Left ventricle myocardium inferior (tissue), 1 donor: Measurements from ENCODE around the gene CDK4. TPM values are rescaled to one million over a fixed set of nuclear protein-coding genes. Genes with fewer than 3 reads are reported as not detected.

Experiments
- DNase-seq: peaks from one replicate; pipeline ENCODE4 v3.0.0-alpha.2; 2020
- H3K27ac ChIP-seq: fragments of 200-600 bp; replicated peaks from 2 replicates; pipeline ENCODE4 v1.8.0; 2021
- H3K27me3 ChIP-seq: fragments of 200-600 bp; 2 replicates; pipeline ENCODE4 v1.8.0; 2021; ENCODE audit warnings: low read depth
- H3K36me3 ChIP-seq: fragments of 200-600 bp; 2 replicates; pipeline ENCODE4 v1.8.0; 2021
- H3K4me1 ChIP-seq: fragments of 200-600 bp; 2 replicates; pipeline ENCODE4 v1.8.0; 2021
- H3K4me3 ChIP-seq: fragments of 200-600 bp; 2 replicates; pipeline ENCODE4 v1.8.0; 2021; ENCODE audit warnings: mild to moderate bottlenecking, moderate library complexity
- H3K9me3 ChIP-seq: fragments of 200-600 bp; replicated peaks from 2 replicates; pipeline ENCODE4 v1.8.0; 2021
- CTCF ChIP-seq: fragments of 200-600 bp; IDR thresholded peaks from 2 replicates; pipeline ENCODE4 v1.8.0; 2021; ENCODE audit warnings: antibody characterized with exemption, mild to moderate bottlenecking, borderline replicate concordance
- intact Hi-C: fragments of 100-400 bp; cut with micrococcal nuclease; formaldehyde crosslinking; loops from one replicate; pipeline ENCODE4 v1.11.0; 2022
- total RNA-seq: library from RNA; stranded (reverse); fragmentation: NEBNext Ultra II Directional; extraction: Animal tissue kit (Norgen Biotek cat#: 25700); gene quantifications from one replicate; pipeline ENCODE4 v1.2.1, GENCODE V29; 2021
- donor health status: DM: no; HTN: yes; CAD: no; lungs with severe emphysema.

CDK4 gene
- total RNA-seq, 1 donor from 2014 or later: 41.3 TPM

- H3K4me3 ChIP-seq: no peak overlapping the region
- intact Hi-C loops: no loop called here
- H3K27me3 ChIP-seq: peaks cover 21% of the 10 kb centered on the region
- H3K27ac ChIP-seq: no peak overlapping the region
- H3K9me3 ChIP-seq: no peaks in the 10 kb centered on the region
- peaks cover 19% of the 10 kb centered on the region for H3K36me3 ChIP-seq
- TF ChIP-seq CTCF: no peak
- no peak for DNase-seq
- H3K4me1 ChIP-seq: peaks cover 30% of the 10 kb centered on the region
Measured at GRCh38 chr12:57758552-57759359, 6.6 kb upstream of the CDK4 start.

GRCh38 chr12:57757771-57758170 is 5.7 kb upstream of the CDK4 start:
- Histone ChIP-seq H3K36me3 (peaks cover 19% of the 10 kb centered on the region), H3K9me3 (no peaks in the 10 kb centered on the region), H3K27ac (no peak overlapping the region), H3K4me1 (peaks cover 34% of the 10 kb centered on the region), H3K4me3 (no peak overlapping the region), H3K27me3 (peaks cover 11% of the 10 kb centered on the region)
- no peak for TF ChIP-seq CTCF
- DNase-seq: no peak
- intact Hi-C loops: no loop called here

GRCh38 chr12:57756406-57757341 is 4.6 kb upstream of the CDK4 start:
- Histone ChIP-seq H3K36me3 (peaks cover 19% of the 10 kb centered on the region), H3K4me3 (peak overlapping the region; percentile 82), H3K27me3 (no peaks in the 10 kb centered on the region), H3K27ac (no peak overlapping the region), H3K4me1 (peaks cover 41% of the 10 kb centered on the region), H3K9me3 (no peaks in the 10 kb centered on the region)
- intact Hi-C loops: no loop called here
- peak; percentile 58 for TF ChIP-seq CTCF
- peak; percentile 37 for DNase-seq

GRCh38 chr12:57755454-57756372 is 3.6 kb upstream of the CDK4 start:
- no peak for TF ChIP-seq CTCF
- Histone ChIP-seq H3K27ac (peak overlapping the region; percentile 71), H3K36me3 (peaks cover 23% of the 10 kb centered on the region), H3K4me3 (peak overlapping the region; percentile 82), H3K4me1 (peaks cover 50% of the 10 kb centered on the region), H3K27me3 (no peaks in the 10 kb centered on the region), H3K9me3 (no peaks in the 10 kb centered on the region)
- intact Hi-C loops: no loop called here
- DNase-seq: peak; percentile 28

GRCh38 chr12:57755194-57755453 is 3.0 kb upstream of the CDK4 start:
- Histone ChIP-seq H3K36me3 (peaks cover 29% of the 10 kb centered on the region), H3K4me1 (peaks cover 53% of the 10 kb centered on the region), H3K4me3 (peak overlapping the region; percentile 82), H3K27me3 (no peaks in the 10 kb centered on the region), H3K27ac (peak overlapping the region; percentile 71), H3K9me3 (no peaks in the 10 kb centered on the region)
- intact Hi-C loops: no loop called here
- TF ChIP-seq CTCF: no peak
- no peak for DNase-seq
